Dedifferentiated amniotic fluid mesenchymal stem cell (primary cell): ENCODE results near the gene TGFBR2.

Experiments
- DNase-seq: peaks from one replicate; pipeline ENCODE4 v3.0.0-alpha.2; 2016; ENCODE audit errors: extremely low spot score

The TGFBR2 gene

GRCh38 chr3:30637310-30638219, 31.2 kb downstream of the TGFBR2 start:
- DNase-seq, result no peak

- DNase-seq, result no peak
Observed at GRCh38 chr3:30638685-30639412, 32.4 kb downstream of the TGFBR2 start.

- DNase-seq, result no peak
Observed at GRCh38 chr3:30639937-30640336, 33.5 kb downstream of the TGFBR2 start.

GRCh38 chr3:30640851-30641250, 34.5 kb downstream of the TGFBR2 start:
- no peak for DNase-seq

GRCh38 chr3:30641416-30642251, 35.2 kb downstream of the TGFBR2 start:
- DNase-seq, result no peak

GRCh38 chr3:30642849-30643361, 36.5 kb downstream of the TGFBR2 start:
- no peak for DNase-seq

GRCh38 chr3:30643763-30644462, 37.5 kb downstream of the TGFBR2 start:
- DNase-seq, result no peak

GRCh38 chr3:30644615-30645014, 38.2 kb downstream of the TGFBR2 start:
- DNase-seq, result peak; percentile 29

GRCh38 chr3:30645077-30645476, 38.7 kb downstream of the TGFBR2 start:
- DNase-seq, result no peak

GRCh38 chr3:30646181-30646876, 39.9 kb downstream of the TGFBR2 start:
- DNase-seq, result no peak

- no peak for DNase-seq
Observed at GRCh38 chr3:30646961-30647752, 40.8 kb downstream of the TGFBR2 start.

- no peak for DNase-seq
Observed at GRCh38 chr3:30648670-30649357, 42.4 kb downstream of the TGFBR2 start.

- DNase-seq, result peak; percentile 93
Observed at GRCh38 chr3:30649572-30650318, 43.3 kb downstream of the TGFBR2 start.

- no peak for DNase-seq
Observed at GRCh38 chr3:30650348-30650995, 44.1 kb downstream of the TGFBR2 start.

- DNase-seq, result no peak
Observed at GRCh38 chr3:30654269-30654668, 47.9 kb downstream of the TGFBR2 start.

GRCh38 chr3:30655187-30655812, 48.9 kb downstream of the TGFBR2 start:
- no peak for DNase-seq

- no peak for DNase-seq
Observed at GRCh38 chr3:30656624-30657141, 50.3 kb downstream of the TGFBR2 start.
